ENCODE data around the gene HOGA1. TPM values are rescaled to one million over a fixed set of nuclear protein-coding genes. Genes with fewer than 3 reads are reported as not detected.

The HOGA1 gene
- total and polyA plus RNA-seq, 2 donors (not counting 3 experiments of a cell fraction or from before 2014, with no cell fraction given), result 0.44 to 0.91 TPM

- POLR2A ChIA-PET, result no interaction called here
- H3K4me1 ChIP-seq (ENCODE audit: control insufficient read depth, extremely low read depth, insufficient read depth, low read length), result peaks cover 17% of the 10 kb centered on the region
- DNase-seq (ENCODE audit: low read depth, low spot score), result no peak
- no peak for TF ChIP-seq MAX (IDR thresholded peaks at IDR 0.05; ENCODE audit: insufficient read depth, insufficient read length)
- no peak for TF ChIP-seq JUN (IDR thresholded peaks at IDR 0.05; ENCODE audit: borderline replicate concordance, insufficient read depth, insufficient read length, low read depth)
- no peak for TF ChIP-seq MYC (IDR thresholded peaks at IDR 0.05; ENCODE audit: low read depth, low read length)
- TF ChIP-seq POLR2AphosphoS5 (IDR thresholded peaks at IDR 0.05; ENCODE audit: insufficient read depth, low read depth, low read length), result no peak
- no peak for TF ChIP-seq GATA2 (IDR thresholded peaks at IDR 0.05; ENCODE audit: insufficient read depth, insufficient read length, low read depth, low read length)
- TF ChIP-seq EZH2 (IDR thresholded peaks at IDR 0.05; ENCODE audit: borderline replicate concordance, low read depth, low read length, severe bottlenecking), result no peak
- no peak for TF ChIP-seq POLR2A (IDR thresholded peaks at IDR 0.05; ENCODE audit: low read depth, low read length)
- BruUV-seq (replicated peaks), result no TSS peak
- H2AFZ ChIP-seq (ENCODE audit: low read depth, low read length), result no peak overlapping the region
- H3K9ac ChIP-seq (replicated peaks; ENCODE audit: extremely low read depth, insufficient read depth, low read length), result no peak overlapping the region
- intact Hi-C loops (cut with micrococcal nuclease) (no loop called here), dilution Hi-C loops (cut with MboI; ENCODE audit: extremely low pct_ligation_motif_present, low sequenced_read_pairs) (no loop called here)
- H3K27ac ChIP-seq (ENCODE audit: insufficient read depth, low read depth, low read length), result no peak overlapping the region
- H3K4me2 ChIP-seq (ENCODE audit: insufficient read depth, low read length), result no peak overlapping the region
- no peaks in the 10 kb centered on the region for H3K9me1 ChIP-seq (replicated peaks; ENCODE audit: control insufficient read depth, extremely low read depth, insufficient read depth, low read length)
- no peak for FAIRE-seq
- no peaks in the 10 kb centered on the region for H3K27me3 ChIP-seq (ENCODE audit: control insufficient read depth in 2 of 2, insufficient read depth in 2 of 2, low read length in 2 of 2)
- H3K36me3 ChIP-seq (ENCODE audit: control insufficient read depth in 2 of 2, extremely low read depth in 1 of 2, insufficient read depth in 2 of 2, low read length in 2 of 2), result peaks cover 15 to 20% of the 10 kb centered on the region in 2 experiments
- H4K20me1 ChIP-seq (replicated peaks; ENCODE audit: control insufficient read depth, extremely low read depth, insufficient read depth, low read length), result no peaks in the 10 kb centered on the region
- no peak overlapping the region for H3K4me3 ChIP-seq (replicated peaks in 1 of 3; ENCODE audit: insufficient read depth in 1 of 3, low read depth in 1 of 3, low read length in 3 of 3)
- H3K79me2 ChIP-seq (ENCODE audit: control insufficient read depth, insufficient read depth, low read length), result peaks cover 14% of the 10 kb centered on the region
- CTCF ChIA-PET, result no interaction called here
- no peaks in the 10 kb centered on the region for H3K9me3 ChIP-seq (replicated peaks; ENCODE audit: control insufficient read depth, insufficient read depth, low read length)
These were observed 67.6 kb downstream of the HOGA1 start for GRCh38 chr10:97651773-97652172.

- POLR2A ChIA-PET, result no interaction called here
- H3K9me3 ChIP-seq (replicated peaks; ENCODE audit: control insufficient read depth, insufficient read depth, low read length), result no peaks in the 10 kb centered on the region
- no peaks in the 10 kb centered on the region for H3K4me1 ChIP-seq (ENCODE audit: control insufficient read depth, extremely low read depth, insufficient read depth, low read length)
- intact Hi-C loops (cut with micrococcal nuclease), result no loop called here
- peaks cover 8 to 12% of the 10 kb centered on the region in 2 experiments for H3K36me3 ChIP-seq (ENCODE audit: control insufficient read depth in 2 of 2, extremely low read depth in 1 of 2, insufficient read depth in 2 of 2, low read length in 2 of 2)
- dilution Hi-C loops (cut with MboI; ENCODE audit: extremely low pct_ligation_motif_present, low sequenced_read_pairs), result no loop called here
- no peaks in the 10 kb centered on the region for H4K20me1 ChIP-seq (replicated peaks; ENCODE audit: control insufficient read depth, extremely low read depth, insufficient read depth, low read length)
- FAIRE-seq, result no peak
- H3K79me2 ChIP-seq (ENCODE audit: control insufficient read depth, insufficient read depth, low read length), result no peaks in the 10 kb centered on the region
- no peak for TF ChIP-seq MYC (IDR thresholded peaks at IDR 0.05; ENCODE audit: low read depth, low read length)
- no peak for TF ChIP-seq POLR2A (IDR thresholded peaks at IDR 0.05; ENCODE audit: low read depth, low read length)
- no peak for TF ChIP-seq MAX (IDR thresholded peaks at IDR 0.05; ENCODE audit: insufficient read depth, insufficient read length)
- TF ChIP-seq GATA2 (IDR thresholded peaks at IDR 0.05; ENCODE audit: insufficient read depth, insufficient read length, low read depth, low read length), result no peak
- TF ChIP-seq EZH2 (IDR thresholded peaks at IDR 0.05; ENCODE audit: borderline replicate concordance, low read depth, low read length, severe bottlenecking), result no peak
- TF ChIP-seq JUN (IDR thresholded peaks at IDR 0.05; ENCODE audit: borderline replicate concordance, insufficient read depth, insufficient read length, low read depth), result no peak
- TF ChIP-seq FOS (IDR thresholded peaks at IDR 0.05; ENCODE audit: borderline replicate concordance, insufficient read depth, low read length), result no peak
- TF ChIP-seq CTCF (IDR thresholded peaks at IDR 0.05; ENCODE audit: extremely low read depth in 1 of 2, insufficient read depth in 1 of 2, low read depth in 1 of 2, low read length in 2 of 2), result no peak
- no peak for TF ChIP-seq POLR2AphosphoS5 (IDR thresholded peaks at IDR 0.05; ENCODE audit: insufficient read depth, low read depth, low read length)
- H3K9ac ChIP-seq (replicated peaks; ENCODE audit: extremely low read depth, insufficient read depth, low read length), result no peak overlapping the region
- no TSS peak for BruUV-seq (replicated peaks)
- no peak overlapping the region for H3K27ac ChIP-seq (ENCODE audit: insufficient read depth, low read depth, low read length)
- CTCF ChIA-PET, result no interaction called here
- DNase-seq (ENCODE audit: low read depth, low spot score), result no peak
- no peak overlapping the region for H3K4me2 ChIP-seq (ENCODE audit: insufficient read depth, low read length)
- H3K4me3 ChIP-seq (replicated peaks in 1 of 3; ENCODE audit: insufficient read depth in 1 of 3, low read depth in 1 of 3, low read length in 3 of 3), result no peak overlapping the region
- no peaks in the 10 kb centered on the region for H3K27me3 ChIP-seq (ENCODE audit: control insufficient read depth in 2 of 2, insufficient read depth in 2 of 2, low read length in 2 of 2)
- H3K9me1 ChIP-seq (replicated peaks; ENCODE audit: control insufficient read depth, extremely low read depth, insufficient read depth, low read length), result no peaks in the 10 kb centered on the region
- H2AFZ ChIP-seq (ENCODE audit: low read depth, low read length), result no peak overlapping the region
These were observed 72.6 kb downstream of the HOGA1 start for GRCh38 chr10:97656777-97657176.
